ENCODE data around the gene COL20A1. TPM values are rescaled to one million over a fixed set of nuclear protein-coding genes. Genes with fewer than 3 reads are reported as not detected.

Gene COL20A1
- total and polyA plus RNA-seq, 2 of the 13 experiments (the other 11 are each of a cell fraction or from before 2014, with no cell fraction given), result not detected

DNA sequence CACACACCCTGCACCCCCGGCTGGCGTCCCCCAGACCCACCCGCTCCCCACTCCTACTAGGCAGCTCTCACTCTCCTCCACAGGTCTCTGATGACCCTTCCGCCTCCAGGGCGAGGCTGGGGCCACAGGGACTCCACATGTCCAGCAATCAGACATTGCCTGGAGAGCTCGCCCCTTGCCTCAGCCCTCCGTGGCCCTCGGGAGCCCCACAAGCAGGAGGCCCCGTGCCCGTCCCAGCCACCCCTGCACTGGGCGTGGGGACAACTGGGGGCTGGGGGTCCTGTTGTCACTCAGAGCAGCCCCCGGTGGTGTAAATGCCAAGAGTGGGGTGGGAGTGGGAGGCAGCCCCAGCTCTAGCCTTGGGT, 1.5 kb downstream of the COL20A1 start:
- Histone ChIP-seq H3K27ac (ENCODE audit: extremely low read length, insufficient read depth, low read length) (no peak overlapping the region), H3K4me2 (ENCODE audit: low read depth, low read length) (no peak overlapping the region), H3K4me3 (replicated peaks in 1 of 3; ENCODE audit: insufficient read depth in 1 of 3, low read depth in 2 of 3, low read length in 3 of 3) (no peak overlapping the region), H3K9ac (ENCODE audit: insufficient read depth, low read depth, low read length) (no peak overlapping the region), H3K36me3 (replicated peaks in 1 of 2; ENCODE audit: control insufficient read depth in 1 of 2, insufficient read depth in 2 of 2, low read length in 2 of 2) (no peaks in the 10 kb centered on the region; a peak in 1 of 5 replicates), H3K4me1 (ENCODE audit: insufficient read depth, low read length) (peaks cover 15% of the 10 kb centered on the region), H2AFZ (ENCODE audit: low read length) (no peak overlapping the region), H3K79me2 (ENCODE audit: insufficient read depth, low read length) (no peaks in the 10 kb centered on the region), H3K27me3 (ENCODE audit: control insufficient read depth in 1 of 2, insufficient read depth in 2 of 2, low read length in 2 of 2) (peaks cover 23 to 73% of the 10 kb centered on the region in 2 experiments; a peak in 4 of 5 replicates), H3K9me3 (ENCODE audit: low read length) (no peaks in the 10 kb centered on the region), H4K20me1 (ENCODE audit: insufficient read depth, low read length) (peaks cover 6% of the 10 kb centered on the region; the same call in 1 of the 2 replicates)
- WGBS (ENCODE audit: low lambda C conversion rate), result 26% methylated on average over 10 of the region's 12 CpGs
- no TSS peak for BruUV-seq (replicated peaks)
- intact Hi-C loops (cut with micrococcal nuclease; ENCODE audit: unreplicated experiment), result loop anchor here (5.0 kb wide), 2 partner anchors 72 to 112 kb away; no protein-coding TSS in a partner anchor
- CTCF ChIA-PET (ENCODE audit: low intra/inter-chr PET ratio, low total read pairs), result no interaction called here
- no peak for DNase-seq (ENCODE audit: low spot score)
- FAIRE-seq, result no peak
- in situ Hi-C loops (cut with HindIII; ENCODE audit: extremely low pct_ligation_motif_present, low pct_unique_long_range_greater_than_20kb), result no loop called here
- POLR2A ChIA-PET, result no interaction called here
- no peak for ATAC-seq
- TF ChIP-seq FOSL2 (CRISPR knock-in tag; IDR thresholded peaks at IDR 0.05) (no peak), TCF7 (IDR thresholded peaks at IDR 0.05; ENCODE audit: low read depth) (no peak), ARNTL (CRISPR knock-in tag; IDR thresholded peaks at IDR 0.05) (no peak), ZBTB8A (CRISPR knock-in tag; IDR thresholded peaks at IDR 0.05; ENCODE audit: borderline replicate concordance, low read depth) (no peak), TBP (CRISPR knock-in tag; IDR thresholded peaks at IDR 0.05) (no peak), SATB2 (CRISPR knock-in tag; IDR thresholded peaks at IDR 0.05) (no peak), TP53 (CRISPR knock-in tag; conservative IDR thresholded peaks at IDR 0.05) (no peak), ZNF33B (CRISPR knock-in tag; IDR thresholded peaks at IDR 0.05) (no peak), ERF (CRISPR knock-in tag; IDR thresholded peaks at IDR 0.05) (no peak), ZNF333 (CRISPR knock-in tag; IDR thresholded peaks at IDR 0.05; ENCODE audit: borderline replicate concordance) (no peak), IRF9 (CRISPR knock-in tag; IDR thresholded peaks at IDR 0.05; ENCODE audit: borderline replicate concordance) (no peak), ZNF292 (CRISPR knock-in tag; IDR thresholded peaks at IDR 0.05; ENCODE audit: borderline replicate concordance, low read depth) (no peak), MYC (CRISPR knock-in tag; IDR thresholded peaks at IDR 0.05; ENCODE audit: borderline replicate concordance) (no peak)
- TF ChIP-seq, protein P1, sequence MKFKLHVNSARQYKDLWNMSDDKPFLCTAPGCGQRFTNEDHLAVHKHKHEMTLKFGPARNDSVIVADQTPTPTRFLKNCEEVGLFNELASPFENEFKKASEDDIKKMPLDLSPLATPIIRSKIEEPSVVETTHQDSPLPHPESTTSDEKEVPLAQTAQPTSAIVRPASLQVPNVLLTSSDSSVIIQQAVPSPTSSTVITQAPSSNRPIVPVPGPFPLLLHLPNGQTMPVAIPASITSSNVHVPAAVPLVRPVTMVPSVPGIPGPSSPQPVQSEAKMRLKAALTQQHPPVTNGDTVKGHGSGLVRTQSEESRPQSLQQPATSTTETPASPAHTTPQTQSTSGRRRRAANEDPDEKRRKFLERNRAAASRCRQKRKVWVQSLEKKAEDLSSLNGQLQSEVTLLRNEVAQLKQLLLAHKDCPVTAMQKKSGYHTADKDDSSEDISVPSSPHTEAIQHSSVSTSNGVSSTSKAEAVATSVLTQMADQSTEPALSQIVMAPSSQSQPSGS (CRISPR knock-in tag; IDR thresholded peaks at IDR 0.05), result no peak
- TF ChIP-seq, protein P2, sequence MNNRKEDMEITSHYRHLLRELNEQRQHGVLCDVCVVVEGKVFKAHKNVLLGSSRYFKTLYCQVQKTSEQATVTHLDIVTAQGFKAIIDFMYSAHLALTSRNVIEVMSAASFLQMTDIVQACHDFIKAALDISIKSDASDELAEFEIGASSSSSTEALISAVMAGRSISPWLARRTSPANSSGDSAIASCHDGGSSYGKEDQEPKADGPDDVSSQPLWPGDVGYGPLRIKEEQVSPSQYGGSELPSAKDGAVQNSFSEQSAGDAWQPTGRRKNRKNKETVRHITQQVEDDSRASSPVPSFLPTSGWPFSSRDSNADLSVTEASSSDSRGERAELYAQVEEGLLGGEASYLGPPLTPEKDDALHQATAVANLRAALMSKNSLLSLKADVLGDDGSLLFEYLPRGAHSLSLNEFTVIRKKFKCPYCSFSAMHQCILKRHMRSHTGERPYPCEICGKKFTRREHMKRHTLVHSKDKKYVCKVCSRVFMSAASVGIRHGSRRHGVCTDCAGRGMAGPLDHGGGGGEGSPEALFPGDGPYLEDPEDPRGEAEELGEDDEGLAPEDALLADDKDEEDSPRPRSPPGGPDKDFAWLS (CRISPR knock-in tag; IDR thresholded peaks at IDR 0.05; ENCODE audit: borderline replicate concordance), result no peak
- TF ChIP-seq, protein P3, sequence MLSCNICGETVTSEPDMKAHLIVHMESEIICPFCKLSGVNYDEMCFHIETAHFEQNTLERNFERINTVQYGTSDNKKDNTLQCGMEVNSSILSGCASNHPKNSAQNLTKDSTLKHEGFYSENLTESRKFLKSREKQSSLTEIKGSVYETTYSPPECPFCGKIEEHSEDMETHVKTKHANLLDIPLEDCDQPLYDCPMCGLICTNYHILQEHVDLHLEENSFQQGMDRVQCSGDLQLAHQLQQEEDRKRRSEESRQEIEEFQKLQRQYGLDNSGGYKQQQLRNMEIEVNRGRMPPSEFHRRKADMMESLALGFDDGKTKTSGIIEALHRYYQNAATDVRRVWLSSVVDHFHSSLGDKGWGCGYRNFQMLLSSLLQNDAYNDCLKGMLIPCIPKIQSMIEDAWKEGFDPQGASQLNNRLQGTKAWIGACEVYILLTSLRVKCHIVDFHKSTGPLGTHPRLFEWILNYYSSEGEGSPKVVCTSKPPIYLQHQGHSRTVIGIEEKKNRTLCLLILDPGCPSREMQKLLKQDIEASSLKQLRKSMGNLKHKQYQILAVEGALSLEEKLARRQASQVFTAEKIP (CRISPR knock-in tag; IDR thresholded peaks at IDR 0.05; ENCODE audit: borderline replicate concordance), result no peak
- TF ChIP-seq, protein P4, sequence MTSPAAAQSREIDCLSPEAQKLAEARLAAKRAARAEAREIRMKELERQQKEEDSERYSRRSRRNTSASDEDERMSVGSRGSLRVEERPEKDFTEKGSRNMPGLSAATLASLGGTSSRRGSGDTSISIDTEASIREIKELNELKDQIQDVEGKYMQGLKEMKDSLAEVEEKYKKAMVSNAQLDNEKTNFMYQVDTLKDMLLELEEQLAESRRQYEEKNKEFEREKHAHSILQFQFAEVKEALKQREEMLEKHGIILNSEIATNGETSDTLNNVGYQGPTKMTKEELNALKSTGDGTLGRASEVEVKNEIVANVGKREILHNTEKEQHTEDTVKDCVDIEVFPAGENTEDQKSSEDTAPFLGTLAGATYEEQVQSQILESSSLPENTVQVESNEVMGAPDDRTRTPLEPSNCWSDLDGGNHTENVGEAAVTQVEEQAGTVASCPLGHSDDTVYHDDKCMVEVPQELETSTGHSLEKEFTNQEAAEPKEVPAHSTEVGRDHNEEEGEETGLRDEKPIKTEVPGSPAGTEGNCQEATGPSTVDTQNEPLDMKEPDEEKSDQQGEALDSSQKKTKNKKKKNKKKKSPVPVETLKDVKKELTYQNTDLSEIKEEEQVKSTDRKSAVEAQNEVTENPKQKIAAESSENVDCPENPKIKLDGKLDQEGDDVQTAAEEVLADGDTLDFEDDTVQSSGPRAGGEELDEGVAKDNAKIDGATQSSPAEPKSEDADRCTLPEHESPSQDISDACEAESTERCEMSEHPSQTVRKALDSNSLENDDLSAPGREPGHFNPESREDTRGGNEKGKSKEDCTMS (CRISPR knock-in tag; conservative IDR thresholded peaks at IDR 0.05), result no peak
